ENCODE measurements around the gene HLA-DPB1. TPM values are rescaled to one million over a fixed set of nuclear protein-coding genes. Genes with fewer than 3 reads are reported as not detected.

The HLA-DPB1 gene
- not detected in 2 replicates for total RNA-seq (2014; rRNA removed)
- not detected for Bru-seq, nascent RNA
- percentile 9 among the genes with signal in this experiment for BruChase-seq, experiment 1, labeled RNA remaining after a 6-hour chase
- BruChase-seq, experiment 2, labeled RNA remaining after a 2-hour chase = percentile 4 among the genes with signal in this experiment
- long read RNA-seq = 0 reads

GRCh38 chr6:33075568-33076405 lies at the start of gene HLA-DPB1:
TSS of gene HLA-DPB1 (plus strand) at chr6:33075990. CDS start at chr6:33076042, 52 bp downstream.
- no peak within 1 kb of the TSS for H3K4me3 ChIP-seq (ENCODE audit: low read length)
- no peak within 1 kb of the TSS for H3K27ac ChIP-seq (ENCODE audit: low read length)
- CTCF ChIA-PET = no interaction called here
- H3K36me3 ChIP-seq (ENCODE audit: low read depth, low read length) = no peaks in the 10 kb centered on the region
- no peak within 1 kb of the TSS for H3K4me2 ChIP-seq (ENCODE audit: low read length)
- H3K9ac ChIP-seq (ENCODE audit: low read length) = no peak within 1 kb of the TSS
- H3K27me3 ChIP-seq (ENCODE audit: low read length) = peaks cover 36% of the 10 kb centered on the region
- ATAC-seq (peak; percentile 85), DNase-seq (peak; percentile 59)
- H4K20me1 ChIP-seq (ENCODE audit: low read length) = no peaks in the 10 kb centered on the region
- H2AFZ ChIP-seq (ENCODE audit: low read length) = no peak within 1 kb of the TSS
- no TSS peak for BruUV-seq (replicated peaks)
- intact Hi-C loops (cut with micrococcal nuclease) = no loop called here
- no peaks in the 10 kb centered on the region for H3K79me2 ChIP-seq (ENCODE audit: low read length)
- no peaks in the 10 kb centered on the region for H3K9me2 ChIP-seq (replicated peaks; ENCODE audit: low read length)
- no peaks in the 10 kb centered on the region for H3K9me3 ChIP-seq (ENCODE audit: low read length)
- POLR2A ChIA-PET (ENCODE audit: unreplicated experiment) = no interaction called here
- TF ChIP-seq EZH2phosphoT487 (IDR thresholded peaks at IDR 0.05; ENCODE audit: borderline replicate concordance, low read length) (no peak), CTCF (conservative IDR thresholded peaks at IDR 0.05; ENCODE audit: low read depth, low read length) (no peak)
- H3F3A ChIP-seq (ENCODE audit: low read length, unreplicated experiment) = no peaks in the 10 kb centered on the region
- no peaks in the 10 kb centered on the region for H3K4me1 ChIP-seq (ENCODE audit: insufficient read depth, low read length)

DNA sequence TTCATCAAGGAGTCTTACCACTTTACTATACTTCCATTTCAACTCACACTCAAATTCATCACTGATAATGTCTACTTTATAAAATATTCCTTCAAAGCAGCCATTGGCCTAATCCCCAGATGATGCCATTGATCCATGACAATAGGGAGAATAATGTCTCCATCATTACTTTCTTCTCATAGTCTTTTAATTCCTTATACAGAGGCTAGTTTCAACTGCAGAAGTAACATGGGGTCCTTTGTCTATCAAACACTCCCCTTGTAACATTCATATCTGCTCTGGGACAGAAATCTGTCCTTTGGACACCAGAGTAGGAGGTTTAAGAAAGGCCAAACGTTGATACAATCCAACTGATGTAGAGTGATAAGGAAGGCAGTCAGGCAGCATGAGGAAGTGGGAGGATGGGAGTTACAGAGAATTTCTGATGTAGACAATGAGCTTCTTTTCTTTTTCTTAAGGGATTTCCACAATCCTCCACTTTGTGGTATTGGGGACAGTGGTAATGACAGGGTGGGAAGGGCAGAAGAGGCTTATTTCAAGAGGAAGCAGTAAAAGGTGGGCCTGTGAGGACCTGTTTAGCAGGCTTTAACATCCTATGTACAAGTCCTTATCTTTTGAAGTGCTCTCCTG lies 47.5 kb upstream of the HLA-DPB1 start:
- CTCF ChIA-PET = no interaction called here
- no TSS peak for BruUV-seq (replicated peaks)

More for the DNA sequence above, 47.5 kb upstream of the HLA-DPB1 start:
- Histone ChIP-seq H4K20me1 (ENCODE audit: low read length) (no peaks in the 10 kb centered on the region), H3K9me2 (replicated peaks; ENCODE audit: low read length) (no peaks in the 10 kb centered on the region), H3K79me2 (ENCODE audit: low read length) (no peaks in the 10 kb centered on the region), H3K36me3 (ENCODE audit: low read depth, low read length) (no peaks in the 10 kb centered on the region), H3K9me3 (ENCODE audit: low read length) (no peaks in the 10 kb centered on the region), H3K27me3 (ENCODE audit: low read length) (peaks cover 62% of the 10 kb centered on the region), H3K4me2 (ENCODE audit: low read length) (no peak overlapping the region), H3F3A (ENCODE audit: low read length, unreplicated experiment) (no peaks in the 10 kb centered on the region), H3K27ac (ENCODE audit: low read length) (no peak overlapping the region), H2AFZ (ENCODE audit: low read length) (no peak overlapping the region), H3K4me1 (ENCODE audit: insufficient read depth, low read length) (no peaks in the 10 kb centered on the region), H3K4me3 (ENCODE audit: low read length) (no peak overlapping the region), H3K9ac (ENCODE audit: low read length) (no peak overlapping the region)
- TF ChIP-seq CTCF (conservative IDR thresholded peaks at IDR 0.05; ENCODE audit: low read depth, low read length) (no peak), EZH2phosphoT487 (IDR thresholded peaks at IDR 0.05; ENCODE audit: borderline replicate concordance, low read length) (no peak), EZH2 (IDR thresholded peaks at IDR 0.05; ENCODE audit: low read length, unreplicated experiment) (no peak)
- no peak for DNase-seq
- intact Hi-C loops (cut with micrococcal nuclease) = no loop called here
- POLR2A ChIA-PET (ENCODE audit: unreplicated experiment) = no interaction called here
- no peak for ATAC-seq
